HG03103 (cell line): ENCODE results near the gene TBK1.

ENCODE experiments used
- ATAC-seq: cut with Tn5 transposase; IDR thresholded peaks from one replicate; pipeline ENCODE4 v1.9.1; 2021; ENCODE audit warnings: low read depth; ENCODE audit not compliant: unreplicated experiment

Gene TBK1

GRCh38 chr12:64451687-64452558, at the start of gene TBK1:
Gene TBK1, plus strand, starts transcription at chr12:64452120. Its CDS starts 3,751 bp downstream, at chr12:64455871.
- peak; percentile 77 for ATAC-seq

GRCh38 chr12:64402181-64402580, 49.7 kb upstream of the TBK1 start:
- ATAC-seq, result no peak

- ATAC-seq, result peak; percentile 95
Observed at GRCh38 chr12:64403707-64404469, 48.0 kb upstream of the TBK1 start, which contains the start of gene XPOT. Gene XPOT, plus strand, starts transcription at chr12:64404392. Its CDS starts 5,644 bp downstream, at chr12:64410036.

- peak; percentile 17 for ATAC-seq
Observed at GRCh38 chr12:64404470-64405256, 47.3 kb upstream of the TBK1 start.

- ATAC-seq, result no peak
Observed at GRCh38 chr12:64407342-64408223, 44.3 kb upstream of the TBK1 start.

GRCh38 chr12:64411427-64411826, 40.5 kb upstream of the TBK1 start:
- no peak for ATAC-seq

GRCh38 chr12:64412459-64412858, 39.5 kb upstream of the TBK1 start:
- ATAC-seq, result no peak

- no peak for ATAC-seq
Observed at GRCh38 chr12:64413884-64414283, 38.0 kb upstream of the TBK1 start.

GRCh38 chr12:64418209-64418608, 33.7 kb upstream of the TBK1 start:
- ATAC-seq, result no peak

- no peak for ATAC-seq
Observed at GRCh38 chr12:64419696-64420095, 32.2 kb upstream of the TBK1 start.

GRCh38 chr12:64427988-64428387, 23.9 kb upstream of the TBK1 start:
- ATAC-seq, result no peak

GRCh38 chr12:64428956-64429355, 23.0 kb upstream of the TBK1 start:
- ATAC-seq, result no peak

GRCh38 chr12:64430886-64431285, 21.0 kb upstream of the TBK1 start:
- no peak for ATAC-seq

GRCh38 chr12:64431791-64432190, 20.1 kb upstream of the TBK1 start:
- no peak for ATAC-seq

- no peak for ATAC-seq
Observed at GRCh38 chr12:64433915-64434314, 18.0 kb upstream of the TBK1 start.

- no peak for ATAC-seq
Observed at GRCh38 chr12:64440100-64440499, 11.8 kb upstream of the TBK1 start.

GRCh38 chr12:64445490-64445889, 6.4 kb upstream of the TBK1 start:
- no peak for ATAC-seq

- no peak for ATAC-seq
Observed at GRCh38 chr12:64446295-64446694, 5.6 kb upstream of the TBK1 start.

GRCh38 chr12:64450057-64450640, 1.8 kb upstream of the TBK1 start:
- no peak for ATAC-seq
